ENCODE results near the gene AFMID. TPM values are rescaled to one million over a fixed set of nuclear protein-coding genes. Genes with fewer than 3 reads are reported as not detected.

The AFMID gene
- total RNA-seq, 1 experiment from 2014 or later, result 22.2 TPM

GRCh38 chr17:78204387-78205123 lies 17.4 kb downstream of the AFMID start:
- no peak for DNase-seq (ENCODE audit: unreplicated experiment)
- no peak for TF ChIP-seq CTCF (IDR thresholded peaks at IDR 0.05; ENCODE audit: unreplicated experiment)
- no peaks in the 10 kb centered on the region for H3K27me3 Mint-ChIP-seq (ENCODE audit: insufficient read depth, unreplicated experiment)
- no peaks in the 10 kb centered on the region for H3K9me3 Mint-ChIP-seq (ENCODE audit: unreplicated experiment)
- POLR2A ChIA-PET, result no interaction called here
- no peak overlapping the region for H3K4me3 Mint-ChIP-seq (ENCODE audit: unreplicated experiment)
- peaks cover 19% of the 10 kb centered on the region for H3K36me3 Mint-ChIP-seq (ENCODE audit: insufficient read depth, unreplicated experiment)
- H3K4me1 Mint-ChIP-seq (ENCODE audit: insufficient read depth, unreplicated experiment), result no peaks in the 10 kb centered on the region
- no peak overlapping the region for H3K27ac Mint-ChIP-seq (ENCODE audit: low read depth, unreplicated experiment)
- no TSS peak for BruUV-seq (replicated peaks)
- CTCF ChIA-PET, result interaction anchor here (0.6 kb wide), 1 partner anchor 93 kb away, joined by 4 read pairs; no protein-coding TSS in a partner anchor
- intact Hi-C loops (cut with micrococcal nuclease), result no loop called here

GRCh38 chr17:78205124-78205775 lies 18.1 kb downstream of the AFMID start:
- no peak for DNase-seq (ENCODE audit: unreplicated experiment)
- intact Hi-C loops (cut with micrococcal nuclease), result no loop called here
- Mint-ChIP-seq H3K27ac (ENCODE audit: low read depth, unreplicated experiment) (no peak overlapping the region), H3K27me3 (ENCODE audit: insufficient read depth, unreplicated experiment) (no peaks in the 10 kb centered on the region), H3K4me3 (ENCODE audit: unreplicated experiment) (no peak overlapping the region), H3K9me3 (ENCODE audit: unreplicated experiment) (no peaks in the 10 kb centered on the region), H3K36me3 (ENCODE audit: insufficient read depth, unreplicated experiment) (peaks cover 19% of the 10 kb centered on the region), H3K4me1 (ENCODE audit: insufficient read depth, unreplicated experiment) (no peaks in the 10 kb centered on the region)
- POLR2A ChIA-PET, result no interaction called here
- CTCF ChIA-PET, result no interaction called here
- BruUV-seq (replicated peaks), result no TSS peak
- no peak for TF ChIP-seq CTCF (IDR thresholded peaks at IDR 0.05; ENCODE audit: unreplicated experiment)

- Mint-ChIP-seq H3K4me3 (ENCODE audit: unreplicated experiment) (no peak overlapping the region), H3K36me3 (ENCODE audit: insufficient read depth, unreplicated experiment) (peaks cover 19% of the 10 kb centered on the region), H3K4me1 (ENCODE audit: insufficient read depth, unreplicated experiment) (no peaks in the 10 kb centered on the region), H3K27ac (ENCODE audit: low read depth, unreplicated experiment) (no peak overlapping the region), H3K27me3 (ENCODE audit: insufficient read depth, unreplicated experiment) (no peaks in the 10 kb centered on the region), H3K9me3 (ENCODE audit: unreplicated experiment) (no peaks in the 10 kb centered on the region)
- intact Hi-C loops (cut with micrococcal nuclease), result no loop called here
- TF ChIP-seq CTCF (IDR thresholded peaks at IDR 0.05; ENCODE audit: unreplicated experiment), result no peak
- POLR2A ChIA-PET, result no interaction called here
- BruUV-seq (replicated peaks), result no TSS peak
- CTCF ChIA-PET, result interaction anchor here (0.9 to 1.2 kb wide), 3 partner anchors 19 to 91 kb away, joined by 3 to 4 read pairs (median 3); partner anchors contain the start of genes AFMID and TK1
- no peak for DNase-seq (ENCODE audit: unreplicated experiment)
These were observed 19.1 kb downstream of the AFMID start for GRCh38 chr17:78206298-78206697.

GRCh38 chr17:78208486-78208885 lies 21.3 kb downstream of the AFMID start:
- BruUV-seq (replicated peaks), result no TSS peak
- intact Hi-C loops (cut with micrococcal nuclease), result no loop called here
- ChIA-PET POLR2A (no interaction called here), CTCF (interaction anchor here (0.7 kb wide), 1 partner anchor 42 kb away, joined by 3 read pairs; no protein-coding TSS in a partner anchor)
- Mint-ChIP-seq H3K4me3 (ENCODE audit: unreplicated experiment) (no peak overlapping the region), H3K4me1 (ENCODE audit: insufficient read depth, unreplicated experiment) (no peaks in the 10 kb centered on the region), H3K36me3 (ENCODE audit: insufficient read depth, unreplicated experiment) (peaks cover 6% of the 10 kb centered on the region), H3K27ac (ENCODE audit: low read depth, unreplicated experiment) (no peak overlapping the region), H3K27me3 (ENCODE audit: insufficient read depth, unreplicated experiment) (no peaks in the 10 kb centered on the region), H3K9me3 (ENCODE audit: unreplicated experiment) (no peaks in the 10 kb centered on the region)
- no peak for TF ChIP-seq CTCF (IDR thresholded peaks at IDR 0.05; ENCODE audit: unreplicated experiment)
- no peak for DNase-seq (ENCODE audit: unreplicated experiment)
